NCI-H2196 (cell line): ENCODE results near the gene SLC9C2.
"Not testable (repeated sequence)": the region's sequence is repeated elsewhere in the genome, so short reads cannot be mapped to it uniquely, and the experiment has no call there.

Source experiments
- DNase-seq: peaks from one replicate; lab custom pipeline; 2025; ENCODE audit not compliant: unreplicated experiment; lab: John Stamatoyannopoulos, UW

SLC9C2 gene

DNA sequence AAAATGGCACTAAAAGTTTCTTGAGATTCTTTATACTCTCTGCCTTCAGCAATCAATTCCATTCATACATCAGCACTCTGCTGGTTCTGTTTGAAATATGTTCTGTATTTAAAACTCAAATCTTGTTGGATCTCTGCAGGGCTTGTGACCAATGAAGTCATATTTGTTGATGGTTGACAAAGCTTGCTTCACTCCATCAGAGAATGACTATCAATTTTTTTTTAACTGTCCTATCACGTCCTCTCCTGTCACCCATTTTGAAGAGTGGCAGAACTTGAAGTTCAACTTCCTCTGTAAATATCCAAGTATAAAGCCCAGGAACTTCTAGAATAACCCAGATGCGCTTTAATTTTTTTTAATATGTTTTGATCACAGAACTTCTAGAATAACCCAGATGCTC, 114.9 kb downstream of the SLC9C2 start:
- DNase-seq: no peak

- no peak for DNase-seq
Observed at GRCh38 chr1:173485401-173485800, 117.5 kb downstream of the SLC9C2 start.

DNA sequence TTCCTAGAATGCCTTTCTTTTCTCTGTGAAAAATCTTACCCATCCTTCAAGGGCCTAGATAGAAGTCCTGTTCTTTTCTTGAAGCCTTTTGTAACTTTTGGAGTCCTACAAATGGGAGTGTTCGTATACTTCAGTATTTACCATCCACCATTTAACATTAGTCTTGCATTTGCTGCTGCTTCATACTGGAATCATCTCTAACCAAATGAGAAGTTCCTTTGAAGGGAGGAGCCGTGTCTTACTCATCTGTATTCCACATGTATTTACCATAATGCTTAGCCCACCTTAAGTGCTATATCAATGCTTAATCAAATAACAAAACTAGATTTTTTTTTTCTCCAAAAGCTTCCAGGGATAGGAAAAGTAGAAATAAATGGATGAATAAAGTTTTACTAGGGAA, 118.6 kb downstream of the SLC9C2 start:
- DNase-seq: no peak

DNA sequence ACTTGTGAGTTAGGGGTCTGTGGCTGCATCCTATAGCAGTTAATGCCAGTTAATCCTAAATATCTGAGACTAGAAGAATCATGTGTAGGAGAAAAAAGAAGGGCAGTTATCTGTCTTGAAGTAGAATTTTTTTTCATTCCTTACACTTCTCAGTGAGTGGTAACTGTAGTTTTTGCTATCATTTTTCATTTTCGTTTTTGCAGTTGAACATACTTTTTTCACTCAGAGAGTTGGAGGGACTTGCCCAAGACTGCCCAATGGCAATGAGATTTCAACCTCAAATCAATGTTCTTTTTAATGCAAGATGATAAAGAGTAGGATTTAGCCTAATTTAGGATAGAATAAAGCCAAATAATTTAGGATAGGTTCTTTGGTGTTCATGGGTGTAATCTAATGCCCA, 120.2 kb downstream of the SLC9C2 start:
- DNase-seq: no peak

GRCh38 chr1:173481195-173481772, 121.6 kb downstream of the SLC9C2 start:
- no peak for DNase-seq

DNA sequence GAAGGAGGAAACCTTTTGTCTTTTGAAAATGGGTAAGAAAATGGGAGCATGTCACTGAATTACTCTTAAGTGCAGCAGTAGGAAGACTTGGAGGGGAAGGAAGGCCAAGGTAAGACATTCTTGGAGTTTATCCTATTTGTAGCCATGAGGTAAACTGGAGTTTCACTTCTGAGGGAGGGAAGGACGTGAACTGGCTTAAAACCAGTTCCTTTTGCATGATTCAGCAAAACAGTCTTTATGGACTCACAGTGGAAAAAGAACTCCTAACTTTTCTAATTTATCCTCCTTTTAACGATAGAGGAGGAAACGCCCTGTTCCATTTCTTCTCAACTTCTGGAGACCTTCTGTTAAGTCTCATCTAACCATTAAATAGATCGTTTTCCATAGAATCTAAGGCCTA, 123.2 kb downstream of the SLC9C2 start:
- DNase-seq: no peak

GRCh38 chr1:173478094-173478674, 124.7 kb downstream of the SLC9C2 start:
- DNase-seq: no peak

DNA sequence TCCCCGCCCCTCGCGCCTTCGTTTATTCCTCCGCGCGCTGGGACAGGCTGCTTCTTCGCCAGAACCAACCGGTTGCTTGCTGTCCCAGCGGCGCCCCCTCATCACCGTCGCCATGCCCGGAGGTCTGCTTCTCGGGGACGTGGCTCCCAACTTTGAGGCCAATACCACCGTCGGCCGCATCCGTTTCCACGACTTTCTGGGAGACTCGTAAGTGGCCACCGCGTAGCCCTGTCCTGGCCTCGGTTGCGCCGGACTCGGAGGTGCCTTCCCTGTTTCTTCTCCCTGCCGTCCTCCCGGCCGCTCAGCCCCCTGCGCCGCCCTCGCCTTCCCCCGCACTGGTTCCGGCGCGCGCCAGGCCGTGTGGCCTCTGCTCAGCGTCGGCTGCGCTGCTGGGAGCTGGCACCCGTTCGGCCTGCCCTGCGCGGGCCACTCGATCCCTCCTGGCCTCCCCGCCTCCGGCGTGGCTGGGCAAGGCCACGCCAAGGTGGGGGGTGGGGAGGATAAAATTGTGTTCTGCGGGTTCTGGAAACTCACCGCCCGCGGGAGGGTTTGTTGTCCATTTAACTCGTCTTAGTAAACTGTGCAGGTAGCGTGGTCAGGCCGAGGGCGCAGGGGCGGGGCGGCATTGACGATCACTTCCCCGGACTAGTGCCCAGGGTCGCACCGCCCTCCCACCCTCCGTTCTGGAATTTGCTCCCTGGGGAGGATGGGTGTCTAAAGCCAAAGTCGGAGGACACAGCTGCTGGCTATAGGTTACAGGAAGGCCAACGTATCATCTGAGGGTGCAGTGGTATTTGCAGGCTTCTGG, 125.4 kb downstream of the SLC9C2 start, which contains the start of gene PRDX6:
TSS of gene PRDX6 (plus strand) at position 50 of the 808 bp plus-strand sequence. CDS start at position 113, 63 bp downstream.
- peak; percentile 67 for DNase-seq

GRCh38 chr1:173476665-173477285, 126.1 kb downstream of the SLC9C2 start:
- peak; percentile 91 for DNase-seq

- DNase-seq: no peak
Observed at GRCh38 chr1:173476197-173476664, 126.6 kb downstream of the SLC9C2 start.

DNA sequence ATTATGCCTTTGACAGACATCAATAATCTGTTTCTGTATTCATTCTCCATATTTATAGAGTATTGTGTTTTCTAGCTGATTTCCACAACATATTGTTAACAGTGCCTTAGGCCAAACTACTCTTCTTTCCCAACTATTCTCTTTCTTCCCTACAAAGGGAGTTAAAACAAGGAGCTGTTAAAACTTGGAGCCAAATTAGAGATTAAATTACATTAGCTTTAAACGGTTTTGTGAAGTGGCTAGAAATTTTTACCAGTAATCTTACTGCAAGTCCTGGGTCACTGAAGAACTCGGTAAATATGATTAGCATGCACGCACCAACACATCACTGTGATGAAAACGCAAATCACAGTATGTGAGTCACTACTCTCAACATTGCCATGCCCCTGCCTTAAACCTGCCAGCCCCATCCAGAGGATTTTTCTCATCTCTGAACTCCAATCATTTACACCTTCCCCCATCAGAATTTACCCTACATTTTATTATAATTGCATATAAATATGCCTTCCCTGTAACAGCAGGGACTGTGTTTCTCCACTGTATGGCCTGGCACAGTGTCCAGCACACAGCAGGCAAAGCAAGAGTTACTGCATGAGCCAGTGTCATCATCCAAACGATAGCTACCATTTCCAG, 127.2 kb downstream of the SLC9C2 start:
- DNase-seq: no peak

- not testable (repeated sequence) for DNase-seq
Observed at GRCh38 chr1:173474780-173475421, 128.0 kb downstream of the SLC9C2 start.

GRCh38 chr1:173474097-173474779, 128.6 kb downstream of the SLC9C2 start:
- no peak for DNase-seq

GRCh38 chr1:173473599-173474011, 129.3 kb downstream of the SLC9C2 start:
- DNase-seq: no peak

DNA sequence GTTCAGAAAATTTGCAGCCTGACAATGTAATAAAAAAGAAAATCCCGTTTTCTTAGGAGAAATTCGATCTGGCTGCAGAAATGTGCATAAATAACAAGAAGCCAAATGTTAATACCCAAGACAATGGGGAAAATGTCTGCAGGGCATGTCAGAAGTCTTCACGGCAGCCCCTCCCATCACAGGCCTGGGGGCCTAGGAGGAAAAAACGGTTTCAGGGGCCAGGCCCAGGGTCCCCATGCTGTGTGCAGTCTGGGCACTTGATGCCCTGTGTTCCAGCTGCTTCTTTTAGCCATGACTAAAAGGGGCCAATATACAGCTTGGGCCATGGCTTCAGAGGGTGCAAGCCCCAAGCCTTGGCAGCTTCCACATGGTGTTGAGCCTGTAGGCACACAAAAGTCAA, 132.3 kb downstream of the SLC9C2 start:
- DNase-seq: no peak

GRCh38 chr1:173469656-173470055, 133.2 kb downstream of the SLC9C2 start:
- no peak for DNase-seq

GRCh38 chr1:173467426-173467825, 135.4 kb downstream of the SLC9C2 start:
- DNase-seq: no peak

GRCh38 chr1:173464185-173464584, 138.7 kb downstream of the SLC9C2 start:
- DNase-seq: not testable (repeated sequence)

- not testable (repeated sequence) for DNase-seq
Observed at GRCh38 chr1:173462666-173463065, 140.2 kb downstream of the SLC9C2 start.

DNA sequence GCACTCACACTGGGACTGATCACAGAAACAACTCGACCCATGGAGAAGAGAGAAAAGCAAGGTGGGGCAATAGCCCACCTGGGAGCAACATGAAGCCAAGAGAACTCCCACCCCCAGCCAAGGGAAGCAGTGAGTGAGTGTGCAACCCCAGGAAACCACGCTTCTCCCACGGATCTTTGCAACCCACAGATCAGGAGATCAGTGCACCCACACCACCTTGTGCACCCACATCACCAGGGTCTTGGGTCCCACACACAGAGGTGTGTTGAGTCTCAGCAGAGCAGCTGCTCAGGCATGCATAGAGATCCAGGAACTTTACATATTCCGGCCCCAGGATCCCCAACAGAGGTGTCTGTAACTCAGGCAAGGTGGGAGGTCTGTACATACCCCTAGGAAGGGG, 143.0 kb downstream of the SLC9C2 start:
- no peak for DNase-seq
